ENCODE measurements around the gene ABCG4. TPM values are rescaled to one million over a fixed set of nuclear protein-coding genes. Genes with fewer than 3 reads are reported as not detected.
A peak's percentile ranks its signal among the peaks of the same experiment; 100 is the strongest.

The ABCG4 gene
- total RNA-seq (under 1 TPM in 4 of 7 donors, not detected in 3; 0.10 to 0.80 (median 0.32) TPM), polyA plus RNA-seq (1 to 10 TPM in 1 of 2 donors, under 1 TPM in 1; 0.06 to 1.3 TPM)
- long read RNA-seq, donor 1: 0 reads
- long read RNA-seq, donor 2, partial matches to known transcripts: 0 of 1 reads
- long read RNA-seq, donor 2, other reads (novel, unspliced or antisense): 0 of 1 reads
- long read RNA-seq, donor 3: 0 reads

- Histone ChIP-seq H3K36me3 (no peaks in the 10 kb centered on the region), H3K9me3 (no peaks in the 10 kb centered on the region), H3K27ac (no peak within 1 kb of the TSS), H3K4me1 (ENCODE audit: insufficient read depth) (peaks cover 6% of the 10 kb centered on the region), H3K4me3 (peak within 1 kb of the TSS; percentile 40), H3K27me3 (no peaks in the 10 kb centered on the region)
- DNase-seq: peak in 1 of 5 donors; percentile 39
- TF ChIP-seq POLR2A (IDR thresholded peaks at IDR 0.05) (no peak), CTCF (IDR thresholded peaks at IDR 0.05) (no peak), EP300 (IDR thresholded peaks at IDR 0.05) (no peak)
- WGBS, 3 donors: 0 to 1% (median 0%) methylated on average over 29 to 73 of the region's 73 CpGs
- intact Hi-C loops (cut with DNase I): no loop called here
Observed at GRCh38 chr11:119149018-119149785, at the start of gene ABCG4. Gene ABCG4 (plus strand): TSS chr11:119149052. CDS start chr11:119149966, 914 bp downstream.

GRCh38 chr11:119099711-119100110, 49.1 kb upstream of the ABCG4 start:
- DNase-seq: no peak
- no peak overlapping the region for H3K4me3 ChIP-seq
- no peaks in the 10 kb centered on the region for H3K27me3 ChIP-seq
- TF ChIP-seq POLR2A (IDR thresholded peaks at IDR 0.05) (no peak), EP300 (IDR thresholded peaks at IDR 0.05) (no peak), CTCF (IDR thresholded peaks at IDR 0.05) (no peak)
- H3K36me3 ChIP-seq: no peaks in the 10 kb centered on the region
- no peak overlapping the region for H3K27ac ChIP-seq
- no peaks in the 10 kb centered on the region for H3K9me3 ChIP-seq
- 71 to 76% (median 74%) methylated on average over 6 of the region's 6 CpGs for WGBS, 3 donors
- intact Hi-C loops (cut with DNase I): loop anchor here in 2 of 4 donors (10.0 kb wide), 2 partner anchors 95 to 235 kb away; partner anchors contain the start of gene RNF26 (in 1 of the 2)
- H3K4me1 ChIP-seq (ENCODE audit: insufficient read depth): peaks cover 12% of the 10 kb centered on the region

GRCh38 chr11:119100246-119100970, 48.4 kb upstream of the ABCG4 start:
- DNase-seq: no peak
- TF ChIP-seq POLR2A (IDR thresholded peaks at IDR 0.05): no peak
- TF ChIP-seq CTCF (IDR thresholded peaks at IDR 0.05): no peak
- no peak for TF ChIP-seq EP300 (IDR thresholded peaks at IDR 0.05)
- Histone ChIP-seq H3K9me3 (no peaks in the 10 kb centered on the region), H3K36me3 (no peaks in the 10 kb centered on the region), H3K4me1 (ENCODE audit: insufficient read depth) (peaks cover 12% of the 10 kb centered on the region), H3K27me3 (no peaks in the 10 kb centered on the region), H3K4me3 (peak overlapping the region; percentile 82), H3K27ac (no peak overlapping the region)
- intact Hi-C loops (cut with DNase I): loop anchor here in 1 of 4 donors (10.0 kb wide), 1 partner anchor 94 kb away; no protein-coding TSS in a partner anchor
- WGBS, 3 donors: 40 to 48% (median 42%) methylated on average over 11 of the region's 11 CpGs

GRCh38 chr11:119100994-119101758, 47.7 kb upstream of the ABCG4 start:
- peak in 2 of 5 donors; percentile 42 to 48 for DNase-seq
- Histone ChIP-seq H3K27me3 (no peaks in the 10 kb centered on the region), H3K36me3 (no peaks in the 10 kb centered on the region), H3K4me1 (ENCODE audit: insufficient read depth) (peaks cover 12% of the 10 kb centered on the region), H3K4me3 (peak overlapping the region; percentile 82), H3K9me3 (no peaks in the 10 kb centered on the region), H3K27ac (peak overlapping the region; percentile 76 to 89)
- 0 to 1% (median 1%) methylated on average over 29 of the region's 29 CpGs for WGBS, 3 donors
- intact Hi-C loops (cut with DNase I): loop anchor here in 1 of 4 donors (10.0 kb wide), 1 partner anchor 94 kb away; no protein-coding TSS in a partner anchor
- no peak for TF ChIP-seq EP300 (IDR thresholded peaks at IDR 0.05)
- no peak for TF ChIP-seq POLR2A (IDR thresholded peaks at IDR 0.05)
- no peak for TF ChIP-seq CTCF (IDR thresholded peaks at IDR 0.05)
